HS-27A (cell line): Measurements from ENCODE around the gene AKAP10.
"Not testable (repeated sequence)": the region's sequence is repeated elsewhere in the genome, so short reads cannot be mapped to it uniquely, and the experiment has no call there.

ENCODE experiments used
- DNase-seq: peaks from one replicate; pipeline ENCODE4 v3.0.0-alpha.2; 2012; ENCODE audit warnings: low read depth, missing footprints

Gene AKAP10

GRCh38 chr17:19933221-19933620 lies 44.4 kb downstream of the AKAP10 start:
- no peak for DNase-seq

DNA sequence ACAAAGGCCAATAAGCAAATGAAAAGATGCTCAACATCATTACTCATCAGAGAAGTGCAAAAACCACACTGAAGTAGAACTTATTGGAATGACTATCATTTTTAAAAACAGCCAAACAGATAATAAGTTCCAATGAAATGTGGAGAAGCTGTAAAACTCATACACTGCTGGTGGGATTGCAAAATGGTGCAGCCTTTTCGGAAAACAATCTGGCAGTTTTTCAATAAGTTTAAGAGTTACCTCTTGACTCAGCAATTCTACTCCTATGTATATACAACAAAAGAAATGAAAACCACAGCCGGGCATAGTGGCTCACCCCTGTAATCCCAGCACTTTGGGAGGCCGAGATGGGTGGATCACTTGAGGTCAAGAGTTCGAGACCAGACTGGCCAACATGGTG lies 49.3 kb downstream of the AKAP10 start:
- DNase-seq, result no peak

DNA sequence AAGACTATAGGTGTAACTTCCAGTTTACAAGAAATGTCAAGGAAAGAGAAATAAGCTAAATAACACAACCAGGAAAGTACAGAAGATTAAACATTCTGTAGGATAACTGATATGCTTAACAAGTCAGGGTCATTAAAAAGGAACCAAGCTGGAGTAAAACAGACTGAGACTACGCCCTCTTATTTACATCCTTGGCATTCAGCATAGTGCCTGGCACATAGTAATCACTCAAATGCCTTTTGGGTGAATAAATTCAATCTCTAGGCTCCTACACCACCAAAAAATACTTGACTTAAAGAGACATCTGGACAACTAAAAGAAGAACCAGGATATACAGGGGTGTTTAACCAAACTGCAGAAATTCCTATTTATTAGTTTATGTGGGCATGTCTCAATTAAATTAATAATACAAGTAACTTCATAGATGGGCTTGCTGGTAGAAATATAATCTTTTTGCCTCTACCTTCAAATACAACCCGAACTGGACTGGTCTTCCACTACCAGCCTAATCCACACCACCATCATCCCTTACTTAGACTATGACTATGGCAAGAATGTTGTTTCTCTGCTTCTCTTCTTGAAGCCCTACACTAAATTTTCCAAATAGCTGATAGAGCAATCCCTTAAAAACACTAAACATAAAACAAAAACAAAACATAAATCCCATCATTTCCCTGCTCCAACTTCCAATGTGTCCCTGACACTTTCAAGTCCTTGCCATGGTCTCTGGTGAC lies 62.2 kb downstream of the AKAP10 start:
- no peak for DNase-seq

DNA sequence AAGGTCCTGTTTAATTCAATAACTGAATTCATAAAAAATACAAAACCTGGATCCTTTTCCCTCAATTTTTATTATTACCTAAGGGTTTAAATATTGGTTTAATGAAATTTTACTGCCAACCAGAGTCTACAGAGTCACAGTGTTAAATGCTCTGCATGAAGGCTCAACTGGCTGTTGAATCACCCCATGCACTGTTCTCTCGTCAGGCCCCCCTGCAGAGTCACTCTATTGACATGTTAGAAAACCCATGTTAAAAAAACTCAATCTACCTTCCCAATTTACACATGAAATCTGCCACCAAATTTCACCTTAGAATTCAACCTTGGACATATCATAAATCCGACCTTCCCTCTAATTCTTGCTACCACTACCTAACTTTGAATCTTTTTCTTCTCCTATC lies 66.6 kb downstream of the AKAP10 start:
- no peak for DNase-seq

GRCh38 chr17:19909139-19909538 lies 68.5 kb downstream of the AKAP10 start:
- no peak for DNase-seq

- DNase-seq, result no peak
Observed at GRCh38 chr17:19905502-19905901, 72.1 kb downstream of the AKAP10 start.

DNA sequence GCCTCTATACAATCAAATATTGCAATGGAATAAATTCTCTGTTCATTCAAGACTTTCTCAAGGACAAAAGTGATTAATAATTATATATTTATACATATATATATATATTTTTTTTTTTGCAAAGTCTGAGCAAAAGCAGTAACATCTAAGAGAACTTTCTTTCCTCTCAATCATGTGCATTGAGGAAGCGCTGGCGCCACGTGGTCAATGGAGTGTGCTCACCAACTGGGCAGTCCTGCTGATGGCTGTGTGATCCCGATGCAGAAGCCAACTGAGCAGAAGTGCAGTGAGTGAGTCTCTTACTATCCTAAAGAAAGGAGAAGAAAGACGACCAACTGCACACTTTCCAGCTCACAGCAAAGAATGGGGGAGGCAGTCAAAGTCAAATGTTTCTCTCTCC lies 72.7 kb downstream of the AKAP10 start:
- no peak for DNase-seq

- no peak for DNase-seq
Observed at GRCh38 chr17:19904412-19904811, 73.2 kb downstream of the AKAP10 start.

- DNase-seq, result no peak
Observed at GRCh38 chr17:19900809-19901208, 76.8 kb downstream of the AKAP10 start.

DNA sequence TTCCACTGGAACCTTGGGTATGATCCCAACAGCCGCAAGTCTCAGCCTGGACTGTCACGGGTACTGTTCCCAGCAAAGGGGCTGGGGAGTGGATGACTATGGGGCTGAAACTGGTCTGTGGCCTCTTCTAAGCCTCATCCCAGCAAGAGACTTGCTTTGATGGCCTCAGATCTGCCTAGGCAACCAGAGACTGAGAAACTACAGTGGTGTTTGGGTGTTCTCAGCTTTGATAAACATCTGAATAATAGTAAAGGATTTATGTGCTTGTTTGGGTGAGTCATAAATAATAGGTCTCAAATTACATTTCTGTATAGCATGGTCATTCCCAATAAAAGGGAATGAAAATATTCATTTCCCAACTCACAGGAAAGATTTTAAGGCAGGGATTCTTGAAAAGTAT lies 79.7 kb downstream of the AKAP10 start:
- no peak for DNase-seq

DNA sequence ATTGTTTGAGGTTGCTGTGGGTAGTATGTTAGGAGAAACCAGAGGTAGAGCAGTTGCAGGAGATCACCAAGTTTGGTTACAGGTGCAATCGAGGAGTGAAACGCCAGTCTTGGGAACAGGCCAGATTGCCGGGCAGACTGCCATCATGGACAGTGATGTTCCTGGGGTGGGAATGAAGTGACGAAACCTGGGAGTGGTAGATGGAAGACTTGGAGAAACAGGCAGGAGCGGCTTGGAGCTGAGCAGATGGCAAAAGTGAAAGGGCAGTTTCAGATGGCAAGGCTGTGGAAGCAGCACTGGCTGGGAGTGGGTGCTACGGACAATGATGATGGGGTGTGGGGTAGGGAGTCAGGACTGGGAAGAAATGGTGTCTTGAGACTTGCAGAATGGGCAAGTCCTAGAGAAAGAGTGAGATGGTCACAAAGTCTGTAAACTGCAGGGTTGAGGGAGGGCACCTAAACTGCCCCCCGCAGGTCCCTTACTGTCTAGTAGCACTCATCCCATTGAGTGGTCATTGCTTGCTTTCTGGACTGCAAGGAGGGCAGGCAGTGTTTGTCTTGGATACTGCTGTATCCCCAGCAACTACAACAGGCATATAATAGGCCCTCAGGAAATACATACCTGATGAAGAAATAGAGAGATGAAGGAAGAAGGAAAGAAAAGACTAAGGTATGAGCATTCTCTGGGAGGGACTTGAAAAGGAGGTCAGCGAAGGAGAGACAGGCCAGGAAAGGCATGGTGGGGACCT lies 80.4 kb downstream of the AKAP10 start:
- no peak for DNase-seq

- DNase-seq, result no peak
Observed at GRCh38 chr17:19896679-19897078, 80.9 kb downstream of the AKAP10 start.

DNA sequence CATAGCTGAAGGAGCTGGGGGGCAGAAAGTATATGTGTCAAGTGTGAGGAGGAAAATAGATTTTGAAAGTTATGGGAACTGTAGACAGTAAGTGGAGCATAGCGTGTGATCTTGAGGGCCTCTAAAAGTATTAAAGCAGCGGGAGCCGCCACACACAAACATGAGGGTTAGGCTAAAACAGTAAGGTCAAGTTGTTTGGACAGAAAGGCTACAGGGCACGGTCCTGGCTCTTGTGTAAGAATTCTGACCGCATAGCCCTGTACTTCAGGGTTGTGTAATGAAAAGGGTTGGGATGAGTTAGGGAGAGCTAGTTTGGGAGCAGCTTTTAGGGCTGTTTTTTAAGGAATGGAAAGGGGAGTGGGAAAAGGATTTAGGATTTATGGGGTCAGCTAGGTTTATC lies 87.1 kb downstream of the AKAP10 start:
- DNase-seq, result not testable (repeated sequence)

DNA sequence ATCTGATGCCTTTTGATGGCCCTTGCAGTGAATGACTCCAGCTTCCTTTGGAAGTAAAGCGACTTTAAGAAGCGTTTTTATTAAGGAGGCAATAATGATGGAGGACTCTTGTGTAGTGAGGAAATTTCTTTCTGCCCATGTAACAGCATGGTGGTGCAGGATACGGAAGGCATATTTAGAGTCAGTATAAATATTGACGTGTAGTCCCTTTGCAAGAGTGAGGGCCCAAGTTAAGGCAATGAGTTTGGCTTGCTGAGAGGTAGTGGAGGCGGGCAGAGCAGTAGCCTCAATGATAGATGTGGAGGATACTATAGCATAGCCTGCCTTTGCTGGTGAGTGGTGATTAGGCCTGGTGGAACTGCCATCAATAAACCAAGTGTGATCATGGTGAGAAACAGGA lies 87.6 kb downstream of the AKAP10 start:
- DNase-seq, result not testable (repeated sequence)

GRCh38 chr17:19886116-19886515 lies 91.5 kb downstream of the AKAP10 start:
- DNase-seq, result no peak

- DNase-seq, result no peak
Observed at GRCh38 chr17:19883537-19884215, 94.0 kb downstream of the AKAP10 start.

GRCh38 chr17:19880393-19880792 lies 97.2 kb downstream of the AKAP10 start:
- DNase-seq, result no peak

DNA sequence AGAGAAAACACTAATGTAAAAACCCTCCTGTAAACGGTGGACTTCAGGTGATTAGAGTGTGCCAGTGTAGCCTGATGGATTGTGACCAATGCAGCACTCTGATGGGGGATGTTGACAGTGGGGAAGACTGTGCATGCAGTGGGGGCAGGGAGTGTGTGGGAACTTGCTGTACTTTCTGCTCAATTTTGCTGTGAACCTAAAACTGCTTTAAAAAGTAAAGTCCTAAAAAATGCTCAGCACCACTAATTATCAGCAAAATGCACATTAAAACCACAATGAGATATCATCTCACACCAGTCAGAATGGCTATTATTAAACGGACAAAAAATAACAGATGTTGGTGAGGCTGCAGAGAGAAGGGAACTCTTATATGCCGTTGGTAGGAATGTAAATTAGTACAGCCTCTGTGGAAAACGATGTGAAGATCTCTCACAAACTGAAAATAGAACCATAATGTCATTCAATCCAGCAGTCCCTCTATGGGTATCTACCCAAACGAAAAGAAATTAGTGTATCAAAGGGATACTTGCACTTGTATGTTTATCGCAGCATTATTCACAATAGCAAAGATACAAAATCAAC lies 100.2 kb downstream of the AKAP10 start:
- DNase-seq, result no peak

DNA sequence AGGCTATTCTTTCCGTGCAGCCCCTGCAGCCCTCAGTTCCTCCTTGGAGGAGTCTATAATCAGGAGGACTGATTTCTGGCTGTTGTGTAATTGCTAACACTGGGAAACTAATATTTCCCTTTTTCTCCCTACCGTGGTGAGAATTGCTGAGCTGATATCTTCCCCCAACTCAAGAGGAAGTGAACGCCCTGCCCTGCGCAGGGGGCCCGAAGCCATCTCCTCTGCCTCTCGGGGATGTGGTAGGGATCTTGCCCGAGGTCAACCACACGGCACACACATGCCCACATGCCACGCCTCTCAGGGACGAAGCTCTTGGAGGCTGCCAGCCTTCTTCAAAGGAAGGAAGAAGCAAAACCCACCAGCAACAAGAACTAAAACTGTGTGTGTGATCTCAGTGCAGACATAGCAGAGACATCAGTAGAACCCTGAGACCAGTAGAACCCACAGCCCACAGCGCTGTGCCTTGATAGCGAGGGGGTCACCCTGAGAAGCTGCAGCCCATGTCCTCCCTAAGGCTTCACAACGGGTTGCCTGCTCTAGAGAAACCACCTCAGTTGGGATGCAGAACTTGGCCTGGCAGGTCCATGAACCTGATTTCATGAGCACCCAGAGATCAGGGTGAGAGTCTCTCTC lies 101.0 kb downstream of the AKAP10 start:
- DNase-seq, result no peak

- DNase-seq, result no peak
Observed at GRCh38 chr17:19874256-19874655, 103.4 kb downstream of the AKAP10 start.

GRCh38 chr17:19873346-19873745 lies 104.3 kb downstream of the AKAP10 start:
- no peak for DNase-seq

- no peak for DNase-seq
Observed at GRCh38 chr17:19868079-19868395, 109.6 kb downstream of the AKAP10 start.
